NCI-H2107 (cell line): ENCODE measurements around the gene PACC1.
"Not testable (repeated sequence)": the region's sequence is repeated elsewhere in the genome, so short reads cannot be mapped to it uniquely, and the experiment has no call there.

Source experiments
- DNase-seq: peaks from one replicate; lab custom pipeline; 2025; lab: John Stamatoyannopoulos, UW

The PACC1 gene

DNA sequence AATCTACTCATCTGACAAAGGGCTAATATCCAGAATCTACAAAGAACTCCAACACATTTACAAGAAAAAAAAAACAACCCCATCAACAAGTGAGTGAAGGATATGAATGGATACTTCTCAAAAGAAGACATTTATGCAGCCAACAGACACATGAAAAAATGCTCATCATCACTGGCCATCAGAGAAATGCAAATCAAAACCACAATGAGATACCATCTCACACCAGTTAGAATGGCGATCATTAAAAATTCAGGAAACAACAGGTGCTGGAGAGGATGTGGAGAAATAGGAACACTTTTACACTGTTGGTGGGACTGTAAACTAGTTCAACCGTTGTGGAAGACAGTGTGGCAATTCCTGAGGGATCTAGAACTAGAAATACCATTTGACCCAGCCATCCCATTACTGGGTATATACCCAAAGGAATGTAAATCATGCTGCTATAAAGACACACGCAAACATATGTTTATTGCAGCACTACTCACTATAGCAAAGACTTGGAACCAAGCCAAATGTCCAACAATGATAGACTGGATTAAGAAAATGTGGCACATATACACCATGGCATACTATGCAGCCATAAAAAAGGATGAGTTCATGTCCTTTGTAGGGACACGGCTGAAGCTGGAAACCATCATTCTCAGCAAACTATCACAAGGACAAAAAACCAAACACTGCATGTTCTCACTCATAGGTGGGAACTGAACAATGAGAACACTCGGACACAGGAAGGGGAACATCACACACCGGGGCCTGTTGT lies 18.8 kb downstream of the PACC1 start:
- not testable (repeated sequence) for DNase-seq

DNA sequence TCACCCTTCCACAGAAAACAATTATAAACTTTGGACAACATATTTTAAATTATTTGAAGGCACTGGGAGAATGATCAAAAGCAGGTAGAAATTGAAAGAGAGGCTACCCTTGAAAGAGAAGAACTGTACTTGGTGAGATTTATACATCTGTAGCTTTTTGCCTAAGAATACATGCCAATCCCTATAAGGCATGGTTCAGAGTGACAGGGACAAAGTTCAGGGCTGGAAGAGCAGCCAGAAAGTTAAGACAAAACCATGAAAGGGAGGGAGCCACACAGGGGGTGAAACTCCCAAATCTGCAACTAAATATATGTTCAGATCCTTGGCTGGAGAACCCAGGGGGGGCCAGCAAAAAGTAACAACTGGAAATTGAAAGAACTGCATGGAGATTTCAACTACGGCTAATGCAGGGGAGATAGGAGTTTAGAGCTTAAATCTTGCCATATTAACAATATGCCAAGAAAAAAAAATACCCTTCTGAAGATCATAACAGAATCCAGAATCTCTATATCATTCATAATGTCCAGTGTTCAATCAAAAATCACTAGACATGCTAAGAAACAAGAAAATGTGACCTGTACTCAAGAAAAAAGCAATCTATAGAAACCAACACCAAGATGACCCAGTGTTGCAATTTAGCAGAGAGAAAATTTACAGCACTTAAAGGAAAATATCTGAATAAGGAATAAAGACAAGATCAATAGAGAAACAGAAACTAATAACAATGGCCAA lies 25.5 kb downstream of the PACC1 start:
- no peak for DNase-seq

DNA sequence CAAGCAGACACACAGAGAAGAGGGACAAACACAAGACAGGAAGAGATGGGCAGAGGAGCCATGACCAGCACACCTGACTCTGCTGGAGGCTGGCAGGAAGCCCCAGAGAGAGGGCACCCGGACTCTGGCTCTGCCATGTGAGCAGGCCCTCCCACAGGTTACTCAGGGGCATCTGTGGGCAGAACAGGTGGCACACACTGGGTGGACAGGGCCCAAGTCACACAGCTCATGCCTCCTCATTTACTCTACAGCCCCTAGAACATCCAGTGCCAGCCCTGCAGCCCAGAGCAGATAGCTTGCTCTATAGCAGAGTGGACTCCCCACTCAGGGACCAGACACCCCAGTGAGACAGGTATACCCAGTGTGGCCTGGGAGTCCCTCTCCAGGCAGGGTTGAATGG lies 28.7 kb downstream of the PACC1 start:
- DNase-seq: no peak

GRCh38 chr1:212381397-212382035 lies 33.2 kb downstream of the PACC1 start:
- no peak for DNase-seq

- no peak for DNase-seq
Measured at GRCh38 chr1:212379366-212379765, 35.3 kb downstream of the PACC1 start.

DNA sequence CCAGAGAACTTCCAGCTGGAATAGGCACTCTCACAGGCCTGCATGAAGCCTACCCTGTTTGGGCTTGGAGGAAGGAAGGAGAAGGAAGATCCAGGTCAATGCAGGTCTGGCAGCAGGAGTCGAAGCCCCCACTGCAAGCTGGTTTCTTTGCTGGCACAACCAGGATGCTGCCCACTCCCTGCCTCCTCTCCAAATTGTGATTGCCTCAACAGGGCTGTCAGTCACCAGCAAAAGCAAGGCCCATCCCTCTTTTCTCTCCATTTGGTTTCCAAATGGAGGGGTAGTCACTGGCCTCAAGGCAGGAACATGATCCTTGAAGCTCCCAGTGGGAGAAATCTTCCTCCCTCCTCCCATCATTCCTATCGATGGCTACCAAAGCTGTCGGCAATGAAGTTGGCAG lies 37.0 kb downstream of the PACC1 start:
- DNase-seq: no peak

DNA sequence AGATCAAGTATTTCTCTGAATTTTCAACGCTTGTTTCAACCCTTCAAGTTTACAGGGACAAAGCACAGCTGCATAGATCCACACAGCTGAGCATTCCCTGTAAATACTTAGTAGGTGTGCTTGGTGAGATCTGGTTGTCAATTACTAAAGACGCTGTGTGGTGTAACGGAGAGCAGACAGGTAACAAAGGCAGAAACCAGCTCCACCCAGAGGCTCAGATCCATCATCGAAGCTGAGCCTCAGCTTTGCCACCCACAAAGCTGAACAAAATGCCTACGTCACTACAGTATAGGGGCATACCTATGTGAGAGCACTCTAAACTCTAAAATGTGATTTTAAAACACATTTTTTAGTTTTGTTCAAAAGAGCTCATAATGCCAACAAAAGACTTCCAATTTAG lies 38.7 kb downstream of the PACC1 start:
- no peak for DNase-seq

- no peak for DNase-seq
Measured at GRCh38 chr1:212368073-212368484, 46.6 kb downstream of the PACC1 start.

DNA sequence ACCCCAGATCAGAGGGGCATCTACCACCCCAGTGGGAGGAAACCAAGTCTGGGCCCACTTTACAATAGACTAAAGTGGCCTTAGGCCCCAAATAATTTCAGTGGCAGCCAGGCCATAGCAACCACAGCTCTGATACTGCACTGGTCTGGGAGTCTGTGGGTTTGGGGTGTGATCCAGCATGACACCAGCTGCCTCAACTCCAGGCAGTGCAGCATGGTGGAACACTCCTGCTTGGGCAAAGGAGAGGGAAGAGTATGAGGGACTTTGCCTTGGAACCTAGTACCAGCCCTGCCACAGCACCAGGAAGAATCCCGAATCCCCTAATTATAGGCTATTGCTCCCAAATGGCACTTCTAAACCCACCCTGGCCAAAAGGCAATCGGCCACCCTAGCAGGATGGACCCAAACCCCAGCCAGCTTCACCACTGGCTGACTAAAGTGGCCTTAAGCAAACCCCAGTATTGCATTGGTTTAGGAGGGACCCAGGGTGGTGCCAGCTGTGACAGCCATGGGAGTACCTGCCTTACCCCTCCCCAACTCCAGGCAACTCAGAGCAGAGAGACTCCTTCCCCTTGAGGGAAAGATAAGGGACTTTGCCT lies 47.1 kb downstream of the PACC1 start:
- no peak for DNase-seq

DNA sequence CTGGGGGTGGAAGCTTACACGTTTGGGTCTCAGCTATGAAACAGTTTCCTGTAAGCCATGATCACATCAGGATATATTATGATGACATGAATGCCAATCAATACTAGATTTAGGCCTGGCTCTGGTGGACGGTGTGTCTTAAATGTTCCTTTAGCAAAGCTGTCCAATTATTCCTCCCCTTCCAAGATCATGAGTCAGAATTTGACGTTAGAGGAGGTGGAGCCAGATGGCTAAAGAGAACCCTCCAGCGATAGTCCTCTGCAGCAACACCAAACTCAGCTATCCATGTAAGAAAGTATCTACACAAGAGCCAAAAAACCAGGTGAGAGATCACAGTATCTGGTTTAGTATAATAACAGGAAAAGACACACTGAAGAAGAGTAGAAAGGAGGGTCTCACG lies 47.8 kb downstream of the PACC1 start:
- DNase-seq: no peak

DNA sequence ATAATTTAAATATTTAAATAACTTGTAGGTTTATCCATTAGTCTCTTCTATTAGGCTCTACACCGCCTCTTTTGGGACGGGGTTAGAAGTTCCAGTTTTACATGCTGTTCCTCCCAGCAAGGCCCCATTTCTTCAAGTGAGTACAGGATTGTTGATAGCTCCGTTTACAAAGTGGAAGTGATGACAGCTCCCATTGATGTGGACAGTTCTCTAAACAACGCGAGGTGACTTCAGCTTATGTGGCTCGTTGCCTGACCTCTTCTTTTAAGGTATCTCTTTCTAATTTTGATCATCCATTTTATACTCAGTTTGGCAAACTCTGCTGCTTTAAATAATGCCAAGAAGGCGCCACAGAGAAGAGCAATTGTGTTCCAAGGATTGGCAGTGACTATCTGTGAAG lies 49.7 kb downstream of the PACC1 start:
- no peak for DNase-seq

- no peak for DNase-seq
Measured at GRCh38 chr1:212359794-212360479, 54.7 kb downstream of the PACC1 start.

DNA sequence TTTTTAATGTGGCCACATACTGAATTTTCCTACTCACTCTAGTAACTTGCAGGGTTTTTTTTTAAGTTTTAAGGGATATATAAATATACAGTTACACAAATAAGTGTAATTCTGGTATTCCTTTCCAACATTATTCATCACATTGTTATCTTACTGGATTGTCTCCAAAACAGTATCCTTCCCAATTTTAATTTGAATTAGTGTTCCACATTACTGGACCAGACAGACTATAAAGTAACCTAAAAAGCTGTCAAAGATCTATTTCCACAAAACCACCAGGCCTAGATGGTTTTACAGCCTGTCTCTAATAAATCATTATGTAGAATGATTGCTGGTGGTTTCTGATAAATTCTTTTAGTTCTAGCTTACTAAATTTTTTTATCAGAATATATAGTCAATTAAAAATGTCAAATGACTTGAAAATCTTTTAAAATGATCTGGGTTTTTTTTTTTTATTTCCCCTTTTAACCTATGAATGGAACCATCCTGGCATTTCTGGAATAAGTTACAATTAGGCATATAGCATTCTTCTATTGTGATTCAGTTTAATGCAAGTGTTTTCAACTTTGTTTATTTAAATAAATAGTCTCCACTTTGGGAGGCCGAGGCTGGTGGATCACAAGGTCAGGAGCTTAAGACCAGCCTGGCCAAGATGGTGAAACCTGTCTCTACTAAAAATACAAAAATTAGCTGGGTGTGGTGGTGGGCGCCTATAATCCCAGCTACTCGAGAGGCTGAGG lies 59.3 kb downstream of the PACC1 start:
- DNase-seq: no peak

- no peak for DNase-seq
Measured at GRCh38 chr1:212354464-212354863, 60.2 kb downstream of the PACC1 start.

DNA sequence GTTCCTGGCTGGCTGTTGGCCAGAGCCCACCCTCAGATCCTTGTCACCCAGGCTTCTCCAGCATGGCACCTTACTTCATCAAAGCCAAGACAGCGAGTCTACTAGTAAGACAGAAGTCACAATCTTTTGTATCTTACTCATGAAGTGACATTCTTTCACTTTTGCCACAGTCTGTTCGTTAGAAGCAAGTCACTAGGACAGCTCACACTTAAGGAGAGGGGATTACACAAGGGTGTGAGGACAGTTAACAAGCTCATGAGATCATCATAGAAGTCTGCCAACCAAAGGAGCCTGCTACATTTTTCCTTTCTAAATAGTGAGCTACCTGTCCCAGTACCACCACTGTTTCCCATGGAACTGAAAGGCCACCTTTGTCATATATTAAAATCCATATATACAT lies 61.5 kb downstream of the PACC1 start:
- no peak for DNase-seq

DNA sequence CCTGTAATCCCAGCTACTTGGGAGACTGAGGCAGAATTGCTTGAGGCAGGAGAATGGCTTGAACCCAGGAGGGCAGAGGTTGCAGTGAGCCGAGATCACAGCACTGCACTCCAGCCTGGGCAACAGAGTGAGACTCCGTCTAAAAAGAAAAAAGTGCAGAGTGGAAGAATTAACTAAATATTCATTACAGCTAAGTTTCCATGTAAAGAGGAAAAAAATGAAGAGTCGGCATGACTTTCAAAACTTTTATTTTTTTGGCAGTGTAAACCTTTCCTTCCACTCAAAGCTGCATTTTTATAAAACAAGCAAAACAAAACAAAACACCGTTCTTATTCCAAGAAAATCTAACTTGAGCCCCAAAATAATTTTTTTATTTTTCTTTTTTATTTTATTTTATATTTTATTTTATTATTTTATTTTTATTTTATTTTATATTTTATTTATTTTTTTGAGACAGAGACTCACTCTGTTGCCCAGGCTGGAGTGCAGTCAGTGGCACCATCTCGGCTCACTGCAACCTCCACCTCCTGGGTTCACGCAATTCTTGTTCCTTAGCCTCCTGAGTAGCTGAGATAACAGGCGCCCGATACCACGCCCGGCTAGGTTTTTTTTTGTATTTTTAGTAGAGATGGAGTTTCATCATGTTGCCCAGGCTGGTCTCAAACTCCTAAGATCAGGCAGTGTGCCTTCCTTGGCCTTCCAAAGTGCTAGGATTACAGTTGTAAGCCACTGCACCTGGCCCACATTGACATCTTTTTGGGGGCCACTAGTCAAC lies 62.9 kb downstream of the PACC1 start:
- DNase-seq: no peak

- DNase-seq: no peak
Measured at GRCh38 chr1:212346601-212347000, 68.1 kb downstream of the PACC1 start.

DNA sequence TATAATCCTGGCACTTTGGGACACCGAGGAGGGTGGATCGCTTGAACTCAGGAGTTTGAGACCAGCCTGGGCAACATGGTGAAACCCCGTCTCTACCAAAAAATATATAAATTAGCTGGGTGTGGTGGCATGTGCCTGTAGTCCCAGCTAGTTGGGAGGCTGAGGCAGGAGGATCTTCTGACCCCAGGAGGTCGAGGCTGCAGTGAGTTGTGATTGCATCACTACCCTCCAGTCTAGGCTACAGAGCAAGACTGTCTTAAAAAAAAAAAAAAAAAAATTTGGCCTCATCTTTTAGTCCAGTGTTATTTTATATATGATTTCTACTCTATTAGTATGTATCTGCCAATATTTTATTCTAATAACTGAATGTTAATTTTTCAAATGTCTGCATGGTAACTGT lies 69.8 kb downstream of the PACC1 start:
- DNase-seq: no peak

- no peak for DNase-seq
Measured at GRCh38 chr1:212341090-212341489, 73.6 kb downstream of the PACC1 start.

DNA sequence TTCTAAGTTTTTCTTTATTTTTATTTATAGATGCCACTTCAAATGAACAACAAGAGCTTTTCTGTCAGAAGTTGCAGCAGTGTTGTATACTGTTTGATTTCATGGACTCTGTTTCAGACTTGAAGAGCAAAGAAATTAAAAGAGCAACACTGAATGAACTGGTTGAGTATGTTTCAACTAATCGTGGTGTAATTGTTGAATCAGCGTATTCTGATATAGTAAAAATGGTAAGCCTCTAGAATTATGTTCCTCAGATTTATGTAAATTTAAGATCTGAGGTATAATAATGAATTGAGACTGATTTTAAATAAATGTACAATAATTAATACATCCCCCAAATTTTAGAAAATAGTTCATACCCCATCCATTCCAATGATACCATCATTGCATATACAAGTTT lies 85.6 kb downstream of the PACC1 start:
- DNase-seq: no peak

DNA sequence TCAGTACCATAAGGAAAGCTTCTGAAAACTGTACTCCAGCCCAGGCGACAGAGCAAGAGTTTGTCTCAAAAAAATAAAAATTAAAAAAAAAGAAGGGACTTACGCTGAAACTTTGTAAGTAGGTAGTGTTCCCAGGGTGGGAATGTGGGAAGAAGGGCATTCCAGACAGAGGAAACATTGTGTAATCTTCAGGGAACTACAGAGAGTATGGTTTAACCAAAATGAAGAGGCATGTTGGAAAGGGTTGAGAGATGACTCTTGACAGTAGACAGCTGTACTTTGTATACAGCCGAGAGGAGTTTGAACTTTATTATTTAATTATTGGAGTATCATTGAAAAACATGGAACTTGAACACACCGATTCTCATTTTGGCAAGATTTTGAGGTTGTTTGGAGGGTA lies 86.4 kb downstream of the PACC1 start:
- DNase-seq: no peak
